HCEC 1CT (cell line): ENCODE results near the gene PLA2G4A.
A peak's percentile ranks its signal among the peaks of the same experiment; 100 is the strongest.
"Not testable (repeated sequence)": the region's sequence is repeated elsewhere in the genome, so short reads cannot be mapped to it uniquely, and the experiment has no call there.

ENCODE experiments used
- DNase-seq: peaks from one replicate; pipeline ENCODE4 v3.0.0-alpha.2; 2017

PLA2G4A gene

DNA sequence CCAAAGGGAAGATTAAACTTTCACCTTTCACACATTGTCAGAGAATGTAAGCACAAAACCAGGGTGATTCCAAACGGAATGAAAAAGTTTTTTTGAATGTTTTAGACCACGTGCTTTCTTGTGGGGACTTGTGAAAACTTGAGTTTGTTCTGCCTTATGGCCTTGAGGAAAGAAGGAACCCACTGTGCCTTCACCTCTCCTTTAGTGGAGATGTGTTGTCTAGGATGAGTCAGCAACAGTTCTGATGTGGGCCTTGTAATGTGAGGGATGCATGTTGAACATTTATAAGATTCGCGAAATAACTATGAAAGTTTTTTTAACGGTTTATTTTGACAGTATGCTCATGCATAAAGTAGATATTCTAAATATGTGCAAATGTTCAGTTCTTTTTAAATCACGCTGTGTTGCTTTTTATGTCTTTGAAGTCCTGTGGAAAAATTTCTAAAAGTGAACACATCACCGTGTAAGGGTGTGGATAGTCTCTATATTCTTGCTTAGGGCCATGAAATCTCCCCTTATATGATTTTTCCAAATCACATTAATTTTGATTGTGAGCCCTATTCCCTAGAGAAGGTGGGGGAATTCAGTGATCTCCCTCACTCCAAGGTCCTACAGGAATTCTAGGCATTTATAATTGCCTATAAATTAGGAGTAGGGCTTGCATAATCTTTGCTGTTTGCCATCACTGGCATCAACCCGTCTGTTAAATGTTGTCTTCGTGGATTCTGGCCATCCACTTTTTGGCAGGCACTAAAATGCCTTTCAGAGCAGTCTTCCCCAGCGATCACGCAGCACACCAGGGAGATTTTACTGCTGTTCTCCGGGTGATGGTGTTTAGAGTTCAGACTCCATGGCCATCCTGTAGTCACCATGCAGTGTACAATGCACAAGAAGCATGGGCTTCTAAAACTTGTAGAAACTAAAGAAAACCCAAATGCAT lies 47.4 kb downstream of the PLA2G4A start:
- no peak for DNase-seq

DNA sequence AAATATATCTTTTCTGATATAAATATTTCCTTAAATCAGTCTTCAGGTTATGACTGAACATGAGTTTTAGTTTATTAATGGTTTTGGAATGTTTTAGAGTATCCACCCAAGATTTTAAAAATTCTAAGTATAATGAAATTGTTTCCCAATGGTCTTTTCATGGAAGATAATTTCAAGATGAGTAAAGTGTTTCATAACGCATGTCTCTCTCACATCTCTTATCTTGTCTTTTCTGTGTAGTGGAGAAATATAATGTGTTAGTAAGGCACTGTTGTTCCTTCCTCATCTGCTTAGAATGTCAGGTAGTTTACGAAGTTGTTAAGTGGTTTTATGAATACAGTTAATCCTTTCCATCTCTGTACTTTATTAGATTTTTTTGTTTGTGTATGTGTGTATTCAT lies 49.6 kb downstream of the PLA2G4A start:
- DNase-seq, result no peak

DNA sequence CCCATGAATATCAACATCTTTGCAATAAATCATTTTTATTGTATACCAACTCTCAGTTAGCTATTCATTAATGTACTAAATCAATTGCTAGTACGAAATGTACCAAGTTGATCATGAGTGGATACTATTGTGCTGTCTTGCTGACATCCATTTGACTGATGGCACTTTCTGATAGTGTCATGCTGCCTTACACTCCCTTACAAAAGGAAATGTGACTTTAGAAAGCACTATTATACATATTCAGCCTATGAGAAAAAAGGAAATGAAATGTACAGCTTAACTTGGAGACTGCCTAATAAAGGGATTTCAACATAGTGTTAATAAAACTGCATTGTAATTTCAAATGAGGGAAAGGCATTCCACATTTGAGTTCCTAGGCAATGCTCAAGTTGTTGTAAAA lies 52.2 kb downstream of the PLA2G4A start:
- DNase-seq, result no peak

DNA sequence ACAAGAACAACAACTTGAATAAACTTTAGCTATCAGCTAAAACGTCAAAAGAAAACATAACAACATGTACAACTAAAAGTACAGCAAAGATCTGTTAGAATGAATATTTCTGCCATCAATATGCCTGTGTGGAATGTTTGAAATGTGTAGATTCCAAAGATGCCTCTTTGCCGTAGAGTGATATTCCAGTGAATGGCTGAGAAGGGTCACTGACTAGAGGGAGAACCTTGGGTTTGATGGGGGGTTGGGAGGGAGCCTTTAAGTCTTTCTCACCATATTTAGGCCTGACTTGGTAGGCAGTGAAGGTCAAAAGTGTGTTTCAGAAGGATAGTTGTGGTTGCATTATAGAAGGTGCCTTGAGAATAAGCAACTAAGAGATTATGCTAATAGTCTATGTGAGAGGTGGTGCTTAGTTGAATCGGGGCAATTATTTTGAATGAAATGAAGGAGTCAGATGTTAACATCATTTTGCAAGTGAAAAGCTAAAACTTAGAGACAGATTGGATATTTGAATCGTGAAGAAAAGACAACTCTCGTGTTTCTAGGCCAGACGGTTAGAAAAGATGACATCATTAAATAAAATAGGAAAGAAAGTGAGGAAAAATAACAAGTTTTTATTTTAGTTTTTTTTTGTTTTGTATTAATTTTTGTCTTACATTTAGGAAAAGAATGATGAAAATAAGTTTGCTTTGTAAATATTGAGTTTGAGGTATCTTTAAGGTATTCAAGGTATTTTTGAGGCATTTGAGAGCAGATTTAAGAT lies 53.8 kb downstream of the PLA2G4A start:
- DNase-seq, result no peak

DNA sequence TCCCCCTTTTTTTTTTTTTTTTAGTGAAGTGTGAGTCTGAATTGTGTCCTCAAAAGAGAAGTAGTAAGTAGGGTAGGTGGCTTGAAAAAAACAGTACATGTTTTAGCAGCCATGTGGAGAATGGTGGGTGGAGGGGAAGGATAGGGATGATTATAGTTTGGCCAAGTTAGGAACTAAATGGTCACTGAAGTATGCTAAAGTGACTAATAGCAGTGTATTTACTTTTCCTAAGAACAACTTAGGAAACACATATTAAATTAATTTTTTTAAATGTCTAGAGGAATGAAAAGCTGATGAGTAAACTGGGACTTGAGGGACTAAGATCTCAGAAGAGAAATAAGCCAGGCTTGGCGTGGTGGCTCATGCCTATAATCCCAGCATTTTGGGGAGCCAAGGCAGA lies 55.5 kb downstream of the PLA2G4A start:
- peak; percentile 36 for DNase-seq

DNA sequence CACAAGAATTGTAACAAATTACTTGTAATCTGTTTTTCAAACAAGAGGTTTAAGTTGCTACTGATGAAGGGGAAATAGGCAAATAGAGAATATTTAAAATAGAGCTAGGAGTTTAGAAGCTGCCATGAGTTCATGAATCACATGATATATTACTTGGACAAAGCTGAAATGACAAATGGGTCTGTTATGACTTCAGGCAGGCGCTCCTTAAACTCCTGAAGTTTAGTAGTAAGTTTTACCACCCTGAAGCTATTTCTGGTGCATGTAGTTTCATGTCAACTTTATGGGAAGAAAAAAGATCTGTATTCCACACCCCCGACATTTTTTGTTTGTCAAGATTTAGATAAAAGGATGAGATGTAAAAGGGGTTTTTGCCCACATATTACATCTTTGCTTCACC lies 58.5 kb downstream of the PLA2G4A start:
- peak; percentile 17 for DNase-seq

DNA sequence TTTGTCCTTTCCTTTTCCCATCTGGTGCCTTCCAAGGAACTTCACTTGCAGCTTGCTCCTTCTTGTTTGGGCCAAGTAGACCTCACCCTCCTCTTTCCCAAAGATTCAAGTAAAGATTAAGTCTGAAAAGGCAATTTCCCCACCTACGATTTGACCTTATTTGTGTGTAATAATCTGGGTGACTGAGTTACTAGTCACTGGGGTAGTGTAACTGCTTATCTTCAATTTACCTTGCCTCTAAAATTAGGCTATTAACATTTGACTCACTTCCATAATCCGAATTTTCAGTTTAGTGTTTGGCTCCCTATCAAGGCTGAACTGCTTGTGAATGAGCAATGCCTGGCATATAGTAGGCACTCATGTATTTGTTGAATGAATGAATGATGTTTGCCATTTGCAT lies 59.6 kb downstream of the PLA2G4A start:
- DNase-seq, result no peak

DNA sequence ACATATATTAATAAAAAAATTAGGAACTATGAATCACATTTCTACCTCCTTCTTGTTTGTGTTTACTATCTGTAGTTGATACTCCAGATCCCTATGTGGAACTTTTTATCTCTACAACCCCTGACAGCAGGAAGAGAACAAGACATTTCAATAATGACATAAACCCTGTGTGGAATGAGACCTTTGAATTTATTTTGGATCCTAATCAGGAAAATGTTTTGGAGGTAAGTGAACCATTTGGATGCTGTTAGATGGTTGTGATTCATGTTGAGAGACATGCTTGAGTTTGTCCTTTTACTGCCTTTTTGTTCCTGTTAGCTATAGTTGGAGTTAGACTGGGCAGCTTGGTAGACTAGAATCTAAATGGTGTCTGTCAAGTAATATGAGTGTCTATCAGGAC lies 64.2 kb downstream of the PLA2G4A start:
- no peak for DNase-seq

DNA sequence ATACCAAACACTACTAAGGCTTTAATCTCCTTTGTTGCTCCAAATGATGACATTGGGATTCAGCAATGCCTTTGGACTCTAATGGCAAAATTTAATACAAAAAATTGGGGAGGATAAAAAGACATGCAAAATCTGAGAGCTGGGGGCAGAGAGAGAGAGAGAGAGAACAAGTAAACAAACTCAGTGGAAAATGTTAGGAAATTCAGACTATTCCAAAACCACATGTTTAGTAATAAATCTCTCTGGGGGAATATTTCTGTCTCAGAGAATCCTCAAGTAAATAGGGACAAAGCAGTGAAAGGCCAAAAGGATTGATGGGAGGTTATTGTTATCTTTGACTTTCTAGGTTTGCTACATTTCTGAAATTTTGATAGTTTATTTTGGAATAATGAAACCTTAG lies 65.7 kb downstream of the PLA2G4A start:
- DNase-seq, result no peak

DNA sequence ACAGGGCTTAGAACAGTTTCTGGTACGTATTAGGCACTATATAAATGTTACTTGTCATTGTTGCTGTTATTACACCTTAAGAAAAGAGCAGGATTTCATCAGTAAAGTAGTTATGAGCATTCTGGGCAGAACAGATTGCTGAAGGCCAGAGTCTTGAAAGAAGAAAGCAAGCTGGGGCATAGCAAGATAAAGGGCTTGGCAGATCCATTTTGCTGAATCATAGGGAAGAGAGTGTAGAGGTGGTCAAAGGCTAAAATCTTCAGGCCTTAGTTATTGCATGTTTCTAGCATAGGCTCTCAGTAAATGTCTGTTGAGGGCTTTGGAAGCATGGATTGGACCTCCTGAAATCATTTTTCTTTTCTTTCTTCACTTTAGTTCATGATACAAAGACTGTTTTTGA lies 67.5 kb downstream of the PLA2G4A start:
- no peak for DNase-seq

DNA sequence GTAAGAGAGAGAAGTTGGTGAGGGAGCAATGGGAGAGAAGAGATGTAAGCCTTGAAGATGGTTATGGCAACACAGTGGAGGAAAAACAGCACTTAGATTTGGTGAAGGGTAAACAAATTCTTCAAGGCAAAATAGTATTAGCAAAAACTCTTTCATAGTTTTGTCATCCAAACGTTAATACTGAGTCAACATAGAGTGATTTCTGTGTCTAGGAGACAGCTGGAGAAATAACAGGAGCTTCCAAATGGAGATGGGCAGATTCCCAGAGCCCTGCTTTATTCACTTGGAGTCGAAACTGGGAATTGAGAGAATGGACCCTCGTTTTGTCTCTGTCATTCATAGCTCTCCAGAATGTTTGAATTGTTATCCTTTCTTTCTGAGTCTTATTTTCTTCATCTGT lies 68.3 kb downstream of the PLA2G4A start:
- no peak for DNase-seq

DNA sequence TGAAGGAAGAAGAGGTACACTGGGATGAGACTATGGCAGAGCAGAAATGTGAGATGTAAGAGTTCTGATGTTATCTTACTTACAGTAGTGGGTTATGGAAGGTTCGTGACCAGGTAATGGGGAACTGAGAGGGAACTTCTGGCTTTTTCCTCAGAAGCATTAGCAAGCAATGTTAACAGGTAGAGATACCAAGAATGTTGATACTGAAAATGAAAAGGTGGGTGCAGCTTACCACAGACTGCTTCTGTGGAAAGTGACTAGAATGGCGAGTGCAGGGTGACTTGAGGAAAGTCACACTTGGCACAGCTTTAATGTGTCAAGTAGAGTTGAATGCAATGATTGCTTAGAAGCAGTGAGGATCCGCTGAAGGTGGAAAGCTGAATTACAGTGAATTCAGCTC lies 70.8 kb downstream of the PLA2G4A start:
- DNase-seq, result no peak

DNA sequence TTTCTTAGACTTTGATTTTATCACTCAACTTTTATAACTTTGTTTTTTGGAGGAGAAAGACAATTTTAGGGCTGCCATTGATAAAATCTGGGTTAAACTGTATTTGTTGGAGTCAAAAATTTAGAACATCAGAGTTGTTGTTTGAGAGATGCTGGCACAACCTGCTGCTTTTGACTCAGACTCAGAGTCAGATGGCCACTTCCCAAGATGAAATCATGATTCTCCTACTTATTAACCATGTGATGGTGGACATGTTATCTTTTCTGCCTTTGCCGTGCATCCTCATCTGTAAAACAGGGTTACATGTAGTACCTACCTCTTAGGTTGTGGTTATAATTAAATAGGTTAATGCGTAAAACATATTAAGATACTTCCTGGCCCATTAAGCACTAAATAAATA lies 71.2 kb downstream of the PLA2G4A start:
- no peak for DNase-seq

DNA sequence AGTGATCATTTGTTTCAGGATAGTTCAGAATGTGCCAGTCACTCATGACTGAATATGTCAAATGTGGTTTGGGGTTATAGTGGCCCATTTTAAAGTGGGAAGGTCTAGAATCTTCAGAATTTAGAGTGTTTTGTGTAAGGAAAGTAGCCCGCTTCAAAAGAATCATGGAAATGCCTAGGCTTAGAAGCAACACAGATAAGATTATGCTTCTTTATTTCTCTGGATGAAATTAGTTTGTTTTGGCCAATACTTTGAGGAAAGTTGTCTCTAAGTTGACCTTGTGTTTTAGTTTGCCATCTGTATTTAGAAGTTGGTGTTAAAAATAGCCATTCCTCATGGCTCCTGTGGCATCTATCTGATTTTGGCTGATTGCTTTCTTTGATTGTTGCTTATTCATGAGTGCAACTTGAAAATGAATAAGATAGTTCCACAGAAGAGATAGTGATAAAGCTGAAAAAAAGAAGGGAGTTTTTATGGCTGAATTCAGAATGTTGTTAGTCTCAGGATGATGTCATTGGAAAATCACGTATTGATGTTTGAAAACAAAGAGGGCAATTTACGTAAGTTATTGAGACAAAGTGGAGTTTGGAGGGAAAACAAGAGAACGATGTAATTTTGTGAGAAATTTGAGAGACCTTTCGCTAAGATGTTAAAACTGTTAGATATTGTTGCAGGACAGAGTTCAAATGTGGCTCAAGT lies 71.9 kb downstream of the PLA2G4A start:
- DNase-seq, result no peak

DNA sequence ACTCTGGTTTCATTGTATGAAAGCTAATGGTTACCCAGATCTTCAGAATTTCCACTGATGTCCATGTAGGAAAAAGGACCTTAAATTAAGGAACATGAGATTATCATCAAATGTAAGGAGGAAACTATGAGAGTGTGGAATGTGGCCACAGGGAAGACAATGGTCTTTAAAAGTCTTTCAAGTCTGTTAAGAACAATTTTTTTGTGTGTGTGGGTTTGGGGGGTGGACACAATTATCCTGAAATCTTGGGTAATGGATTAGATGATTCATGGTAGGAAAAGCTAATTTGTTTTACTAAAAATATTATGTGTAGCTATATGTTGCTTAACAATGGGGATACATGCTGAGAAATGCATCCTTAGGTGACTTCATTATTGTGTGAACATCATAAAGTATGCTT lies 72.9 kb downstream of the PLA2G4A start:
- DNase-seq, result no peak

DNA sequence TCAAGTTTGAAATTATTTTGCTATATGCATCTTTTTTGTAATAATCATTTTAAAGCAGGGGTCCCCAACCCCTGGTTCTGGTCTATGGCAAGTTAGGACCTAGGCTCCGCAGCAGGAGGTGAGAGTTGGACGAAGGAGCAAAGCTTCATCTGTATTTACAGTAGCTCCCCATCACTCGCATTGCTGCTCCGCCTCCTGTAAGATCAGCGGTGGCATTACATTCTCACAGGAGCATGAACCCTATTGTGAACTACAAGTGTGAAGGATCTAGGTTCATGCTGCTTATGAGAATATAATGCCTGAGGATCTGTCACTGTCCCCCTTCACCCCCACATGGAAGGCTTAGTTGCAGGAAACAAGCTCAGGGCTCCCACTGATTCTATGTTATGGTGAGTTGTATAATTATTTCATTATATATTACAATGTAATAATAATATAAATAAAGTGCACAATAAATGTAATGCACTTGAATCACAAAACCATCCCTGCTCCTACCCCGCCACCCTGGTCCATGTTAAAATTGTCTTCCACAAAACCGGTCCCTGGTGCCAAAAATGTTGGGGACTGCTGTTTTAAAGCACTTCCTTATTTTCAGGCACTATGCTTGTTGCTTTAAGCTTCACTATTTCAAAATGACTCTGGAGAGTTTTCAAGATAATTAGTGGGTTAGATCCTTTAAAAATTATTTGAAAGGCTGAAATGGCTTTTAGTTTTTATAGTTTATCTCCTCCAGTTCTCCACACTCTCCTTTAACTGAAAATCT lies 74.8 kb downstream of the PLA2G4A start:
- DNase-seq, result no peak

DNA sequence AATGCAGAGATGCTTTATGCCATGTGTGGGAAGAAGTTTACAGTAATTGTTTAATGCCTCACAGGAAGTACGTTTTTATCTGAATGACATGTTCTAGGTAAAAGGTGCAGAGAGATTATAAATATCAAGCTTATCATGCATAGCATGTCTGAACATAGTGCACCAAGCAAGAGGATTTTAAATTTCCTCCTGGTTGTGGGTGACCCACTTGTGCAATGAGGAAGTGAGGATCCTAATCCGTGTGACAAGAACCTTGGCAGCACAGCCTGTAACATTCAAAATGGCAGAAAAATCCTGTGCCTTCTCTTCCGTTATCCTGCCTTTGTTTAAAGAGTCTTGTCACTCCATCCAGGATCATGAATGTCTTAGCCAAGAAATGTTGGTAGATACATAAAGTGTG lies 75.6 kb downstream of the PLA2G4A start:
- DNase-seq, result no peak

DNA sequence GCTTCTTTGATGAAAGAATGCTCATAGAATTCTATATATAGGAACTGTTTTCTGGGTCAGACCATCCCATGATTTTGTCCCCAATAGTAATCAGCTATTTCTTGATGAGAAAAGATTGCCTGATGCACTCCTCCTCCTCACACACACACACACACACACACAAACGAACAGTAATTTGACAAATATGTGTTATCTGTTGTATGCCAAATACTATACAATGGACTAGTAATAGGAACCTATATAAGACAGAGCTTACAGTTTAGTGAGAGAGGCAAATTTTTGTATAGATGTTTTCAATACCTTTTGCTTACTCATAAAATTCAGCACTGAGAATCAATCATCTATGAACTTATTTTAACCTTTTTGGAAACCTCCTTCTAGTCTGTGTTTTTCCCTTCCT lies 76.8 kb downstream of the PLA2G4A start:
- no peak for DNase-seq

DNA sequence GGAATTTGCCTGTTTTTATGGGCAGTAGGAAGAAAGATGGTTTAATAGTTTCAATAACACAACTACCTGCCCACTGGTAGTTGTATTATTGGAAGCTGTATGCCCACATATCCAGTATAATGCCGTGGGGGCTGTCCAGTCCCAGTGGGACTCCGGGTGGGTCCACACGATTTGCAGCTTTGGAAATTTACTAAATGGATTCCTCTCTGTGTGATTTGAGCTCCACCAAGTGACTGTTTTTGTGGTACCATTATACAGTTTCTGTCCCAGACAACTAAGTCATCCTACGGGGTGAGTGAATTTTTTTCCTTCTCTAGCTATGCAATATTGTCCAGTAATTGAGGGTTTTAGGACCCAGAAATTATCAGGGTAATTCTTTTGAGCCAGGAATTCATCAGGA lies 86.8 kb downstream of the PLA2G4A start:
- DNase-seq, result no peak

DNA sequence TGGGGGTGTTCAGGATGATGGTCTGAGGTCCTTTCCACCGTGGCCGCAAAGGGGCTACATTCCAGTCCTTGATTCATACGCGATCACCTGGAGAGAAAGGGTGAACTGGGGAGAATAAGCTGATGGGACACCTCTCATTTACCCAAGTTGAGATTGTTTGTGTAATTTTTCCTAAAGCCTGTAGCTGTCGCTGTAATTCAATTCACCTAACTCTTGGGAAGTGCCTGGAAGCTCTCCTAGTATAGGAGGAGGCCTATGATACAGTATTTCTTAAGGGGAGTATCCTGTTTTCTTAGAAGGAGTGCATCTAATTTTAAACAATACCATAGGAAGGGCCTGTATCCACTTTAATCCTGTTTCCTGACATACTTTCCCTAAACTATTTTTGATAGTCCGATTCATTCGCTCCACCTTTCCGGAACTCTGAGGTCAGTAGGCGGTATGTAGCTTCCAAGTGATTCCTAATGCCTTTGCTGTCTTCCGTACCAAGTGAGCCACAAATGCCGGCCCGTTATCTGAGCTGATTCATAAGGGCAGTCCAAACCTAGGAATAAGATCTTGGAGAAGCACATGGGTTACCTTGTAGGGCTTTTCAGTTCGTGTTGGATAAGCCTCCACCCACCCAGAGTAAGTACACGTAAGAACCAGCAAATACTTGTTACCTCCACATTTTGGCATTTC lies 88.5 kb downstream of the PLA2G4A start:
- DNase-seq, result peak; percentile 26

DNA sequence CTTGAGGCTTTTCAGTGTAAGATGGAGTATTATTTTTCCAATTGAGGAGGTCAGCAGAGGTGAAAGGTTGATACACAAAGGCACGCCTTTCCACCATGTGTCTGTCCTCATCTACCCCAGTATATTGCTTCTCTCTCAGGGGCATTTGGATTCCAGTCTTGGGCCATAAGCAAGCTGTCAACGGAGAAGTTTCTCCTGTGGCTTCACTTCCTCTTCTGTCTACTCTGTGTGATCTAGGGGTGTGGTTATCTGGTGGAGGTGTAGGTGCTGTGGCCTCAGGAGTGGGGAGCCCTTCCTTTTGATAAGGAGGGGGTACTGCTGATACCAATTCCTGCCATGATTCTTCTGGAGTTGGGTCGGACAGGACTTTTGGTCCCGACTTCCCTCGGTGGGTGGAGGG lies 92.6 kb downstream of the PLA2G4A start:
- not testable (repeated sequence) for DNase-seq

DNA sequence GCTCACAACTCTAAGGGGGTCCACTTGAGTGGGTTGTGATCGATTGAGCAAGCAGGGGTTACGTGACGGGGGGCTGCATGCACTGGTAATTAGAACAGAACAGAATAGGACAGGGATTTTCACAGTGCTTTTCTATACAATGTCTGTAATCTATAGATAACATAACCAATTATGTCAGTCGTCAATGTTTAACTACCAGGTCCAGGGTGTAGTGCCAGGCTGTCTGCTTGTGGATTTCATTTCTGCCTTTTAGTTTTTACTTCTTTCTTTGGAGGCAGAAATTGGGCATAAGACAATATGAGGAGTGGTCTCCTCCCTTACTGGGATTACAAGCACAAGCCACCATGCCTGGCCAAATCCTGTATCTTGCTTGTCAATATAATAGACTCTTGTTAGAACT lies 94.1 kb downstream of the PLA2G4A start:
- DNase-seq, result not testable (repeated sequence)
